ENCODE measurements around the gene TBKBP1. TPM values are rescaled to one million over a fixed set of nuclear protein-coding genes. Genes with fewer than 3 reads are reported as not detected.

The TBKBP1 gene
- total RNA-seq: 10 to 100 TPM in 1 of 5 donors, 1 to 10 TPM in 4; 4.5 to 20.5 (median 7.2) TPM
- 9.3 TPM for total RNA-seq (2013)
- 7.6 to 198 (median 13.3) reads per million in 29 experiments for total RNA-seq

GRCh38 chr17:47693731-47694580, at the start of gene TBKBP1:
TSS of gene TBKBP1 (plus strand) at chr17:47694161. CDS start at chr17:47696113, 1,952 bp downstream.
- DNase-seq (peak in 32 of 35 experiments; percentile 29 to 71 (median 53)), ATAC-seq (replicated peaks in 1 of 4) (peak; percentile 55 to 64 (median 59))
- Mint-ChIP-seq H3K4me3 (peak within 1 kb of the TSS; percentile 83 to 90 (median 86)), H3K4me1 (peaks cover 23 to 44% (median 27%) of the 10 kb centered on the region in 3 donors), H3K27me3 (no peaks in the 10 kb centered on the region), H3K36me3 (no peaks in the 10 kb centered on the region), H3K9me3 (no peaks in the 10 kb centered on the region), H3K27ac (peak within 1 kb of the TSS; percentile 81 to 84)
- Histone ChIP-seq H3K4me3 (ENCODE audit: control insufficient read depth in 1 of 2, extremely low read depth in 1 of 2, low read length in 1 of 2) (peak within 1 kb of the TSS; percentile 63 to 76), H3K4me1 (ENCODE audit: control insufficient read depth in 1 of 2, extremely low read depth in 1 of 2, insufficient read depth in 2 of 2, low read length in 2 of 2) (peaks cover 5 to 40% of the 10 kb centered on the region in 2 experiments), H3K36me3 (ENCODE audit: control insufficient read depth in 2 of 2, extremely low read depth in 1 of 2, insufficient read depth in 1 of 2, low read length in 1 of 2) (peaks cover 0 to 2% of the 10 kb centered on the region in 2 donors), H3K9me3 (no peaks in the 10 kb centered on the region), H3K27ac (ENCODE audit: low read length) (peak within 1 kb of the TSS; percentile 64), H3K27me3 (replicated peaks in 1 of 2; ENCODE audit: control insufficient read depth in 2 of 2, extremely low read depth in 1 of 2, insufficient read depth in 2 of 2, low read length in 1 of 2) (no peaks in the 10 kb centered on the region)
- under 1% methylated on average over 39 of the region's 87 CpGs for WGBS (ENCODE audit: insufficient coverage)
- ChIA-PET POLR2A (interaction anchor here in 1 of 2 donors (0.5 to 0.6 kb wide), 2 partner anchors 31 to 323 kb away, joined by 3 to 4 read pairs; no protein-coding TSS in a partner anchor), CTCF (interaction anchor here in 1 of 2 donors (0.6 to 0.7 kb wide), 2 partner anchors 150 to 457 kb away, joined by 7 to 14 read pairs; no protein-coding TSS in a partner anchor)

- ChIA-PET CTCF (interaction anchor here in 1 of 2 donors (0.6 to 0.7 kb wide), 2 partner anchors 30 to 230 kb away, joined by 3 to 6 read pairs; no protein-coding TSS in a partner anchor), POLR2A (interaction anchor here (0.5 to 0.7 kb wide), 3 partner anchors 28 to 541 kb away, joined by 3 read pairs; partner anchors contain the start of gene PNPO (in 1 of the 2))
- no peaks in the 10 kb centered on the region for H3K27me3 ChIP-seq (replicated peaks in 1 of 2; ENCODE audit: control insufficient read depth in 2 of 2, extremely low read depth in 1 of 2, insufficient read depth in 2 of 2, low read length in 1 of 2)
- H3K27ac Mint-ChIP-seq: no peak overlapping the region
- no peaks in the 10 kb centered on the region for H3K9me3 ChIP-seq
- no peak overlapping the region for H3K4me3 Mint-ChIP-seq
- H3K4me1 Mint-ChIP-seq: peaks cover 11 to 20% (median 14%) of the 10 kb centered on the region in 3 donors
- H3K4me1 ChIP-seq (ENCODE audit: control insufficient read depth in 1 of 2, extremely low read depth in 1 of 2, insufficient read depth in 2 of 2, low read length in 2 of 2): peaks cover 5 to 15% of the 10 kb centered on the region in 2 experiments
- no peak overlapping the region for H3K27ac ChIP-seq (ENCODE audit: low read length)
- DNase-seq (no peak), ATAC-seq (replicated peaks in 1 of 4) (no peak)
- WGBS (ENCODE audit: insufficient coverage): 91% methylated on average over 4 of the region's 5 CpGs
- no peak overlapping the region for H3K4me3 ChIP-seq (ENCODE audit: control insufficient read depth in 1 of 2, extremely low read depth in 1 of 2, low read length in 1 of 2)
- no peaks in the 10 kb centered on the region for H3K36me3 Mint-ChIP-seq
- H3K27me3 Mint-ChIP-seq: no peaks in the 10 kb centered on the region
- no peaks in the 10 kb centered on the region for H3K9me3 Mint-ChIP-seq
- H3K36me3 ChIP-seq (ENCODE audit: control insufficient read depth in 2 of 2, extremely low read depth in 1 of 2, insufficient read depth in 1 of 2, low read length in 1 of 2): no peaks in the 10 kb centered on the region
Observed at GRCh38 chr17:47644324-47644723, 49.6 kb upstream of the TBKBP1 start.

GRCh38 chr17:47649153-47649971, 44.6 kb upstream of the TBKBP1 start, which contains the start of gene KPNB1:
TSS of gene KPNB1 (plus strand) at chr17:47649919. CDS start at chr17:47650245, 326 bp downstream.
- peaks cover 46 to 55% (median 47%) of the 10 kb centered on the region in 3 donors for H3K4me1 Mint-ChIP-seq
- Histone ChIP-seq H3K9me3 (no peaks in the 10 kb centered on the region), H3K36me3 (ENCODE audit: control insufficient read depth in 2 of 2, extremely low read depth in 1 of 2, insufficient read depth in 1 of 2, low read length in 1 of 2) (peaks cover 0 to 18% of the 10 kb centered on the region in 2 donors), H3K4me1 (ENCODE audit: control insufficient read depth in 1 of 2, extremely low read depth in 1 of 2, insufficient read depth in 2 of 2, low read length in 2 of 2) (peaks cover 15 to 31% of the 10 kb centered on the region in 2 experiments), H3K27me3 (replicated peaks in 1 of 2; ENCODE audit: control insufficient read depth in 2 of 2, extremely low read depth in 1 of 2, insufficient read depth in 2 of 2, low read length in 1 of 2) (no peaks in the 10 kb centered on the region), H3K27ac (ENCODE audit: low read length) (peak within 1 kb of the TSS; percentile 66), H3K4me3 (ENCODE audit: control insufficient read depth in 1 of 2, extremely low read depth in 1 of 2, low read length in 1 of 2) (peak within 1 kb of the TSS; percentile 74 to 87)
- H3K4me3 Mint-ChIP-seq: peak within 1 kb of the TSS; percentile 87 to 100 (median 91)
- H3K9me3 Mint-ChIP-seq: no peaks in the 10 kb centered on the region
- peak; percentile 94 to 99 (median 96) for DNase-seq
- ChIA-PET CTCF (interaction anchor here (0.5 to 3.3 kb wide), 22 partner anchors 9 to 1456 kb away, joined by 3 to 15 read pairs (median 3); partner anchors contain the start of genes CDK5RAP3 (in 1 of the 2), KANSL1 (in 1 of the 2), LRRC46 (in 1 of the 2) and MRPL10 (in 1 of the 2)), POLR2A (interaction anchor here (0.5 to 2.3 kb wide), 6 partner anchors 10 to 976 kb away, joined by 3 to 11 read pairs (median 6); partner anchors contain the start of gene TBX21 (in 1 of the 2))
- peak within 1 kb of the TSS; percentile 95 to 100 for H3K27ac Mint-ChIP-seq
- H3K27me3 Mint-ChIP-seq: no peaks in the 10 kb centered on the region
- peak; percentile 80 to 84 (median 83) for ATAC-seq (replicated peaks in 1 of 4)
- under 1% methylated on average over 64 of the region's 74 CpGs for WGBS (ENCODE audit: insufficient coverage)
- H3K36me3 Mint-ChIP-seq: peaks cover 18% of the 10 kb centered on the region

DNA sequence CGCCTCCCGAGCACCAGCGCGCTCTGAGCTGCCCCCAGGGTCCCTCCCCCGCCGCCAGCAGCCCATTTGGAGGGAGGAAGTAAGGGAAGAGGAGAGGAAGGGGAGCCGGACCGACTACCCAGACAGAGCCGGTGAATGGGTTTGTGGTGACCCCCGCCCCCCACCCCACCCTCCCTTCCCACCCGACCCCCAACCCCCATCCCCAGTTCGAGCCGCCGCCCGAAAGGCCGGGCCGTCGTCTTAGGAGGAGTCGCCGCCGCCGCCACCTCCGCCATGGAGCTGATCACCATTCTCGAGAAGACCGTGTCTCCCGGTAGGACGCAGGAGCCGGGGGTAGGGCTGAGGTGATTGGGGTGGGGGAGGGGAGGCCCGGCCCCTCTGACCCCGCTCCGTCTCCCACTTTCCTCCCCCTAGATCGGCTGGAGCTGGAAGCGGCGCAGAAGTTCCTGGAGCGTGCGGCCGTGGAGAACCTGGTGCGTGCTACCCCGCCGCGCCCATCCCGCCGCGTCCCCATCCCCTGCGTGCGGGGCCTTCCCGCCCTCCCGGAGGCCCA, 43.9 kb upstream of the TBKBP1 start:
- H3K36me3 Mint-ChIP-seq: peaks cover 23% of the 10 kb centered on the region
- peak; percentile 7 to 10 (median 8) for ATAC-seq (replicated peaks in 1 of 4)
- POLR2A ChIA-PET: interaction anchor here (0.6 to 2.3 kb wide), 3 partner anchors 13 to 83 kb away, joined by 4 to 11 read pairs (median 4); partner anchors contain the start of gene TBX21 (in 1 of the 2)
- H3K4me1 Mint-ChIP-seq: peaks cover 53 to 58% (median 54%) of the 10 kb centered on the region in 3 donors
- no peaks in the 10 kb centered on the region for H3K9me3 ChIP-seq
- peaks cover 0 to 25% of the 10 kb centered on the region in 2 donors for H3K36me3 ChIP-seq (ENCODE audit: control insufficient read depth in 2 of 2, extremely low read depth in 1 of 2, insufficient read depth in 1 of 2, low read length in 1 of 2)
- peaks cover 18 to 36% of the 10 kb centered on the region in 2 experiments for H3K4me1 ChIP-seq (ENCODE audit: control insufficient read depth in 1 of 2, extremely low read depth in 1 of 2, insufficient read depth in 2 of 2, low read length in 2 of 2)
- H3K27me3 ChIP-seq (replicated peaks in 1 of 2; ENCODE audit: control insufficient read depth in 2 of 2, extremely low read depth in 1 of 2, insufficient read depth in 2 of 2, low read length in 1 of 2): no peaks in the 10 kb centered on the region
- no peaks in the 10 kb centered on the region for H3K27me3 Mint-ChIP-seq
- DNase-seq: peak in 7 of 35 experiments; percentile 20 to 70 (median 40)
- CTCF ChIA-PET: interaction anchor here (0.7 to 3.3 kb wide), 13 partner anchors 9 to 1457 kb away, joined by 3 to 15 read pairs (median 3); partner anchors contain the start of genes CDK5RAP3 (in 1 of the 2), KANSL1 (in 1 of the 2), LRRC46 (in 1 of the 2) and MRPL10 (in 1 of the 2)
- no peaks in the 10 kb centered on the region for H3K9me3 Mint-ChIP-seq
- H3K27ac Mint-ChIP-seq: peak overlapping the region; percentile 95 to 100
- H3K27ac ChIP-seq (ENCODE audit: low read length): peak overlapping the region; percentile 57
- H3K4me3 Mint-ChIP-seq: peak overlapping the region; percentile 87 to 100 (median 91)
- H3K4me3 ChIP-seq (ENCODE audit: control insufficient read depth in 1 of 2, extremely low read depth in 1 of 2, low read length in 1 of 2): peak overlapping the region; percentile 74 to 87
- WGBS (ENCODE audit: insufficient coverage): no CpG with 5 or more reads among the region's 48 CpGs

All from T-cell (primary cell).